Measurements from ENCODE around the gene KDM4C.

- TF ChIP-seq POLR2A (IDR thresholded peaks at IDR 0.05) (no peak), POLR2AphosphoS5 (IDR thresholded peaks at IDR 0.05) (no peak)
Measured at GRCh38 chr9:6996061-6996854, 238.5 kb downstream of the KDM4C start.

Measured in sigmoid colon (tissue), 4 donors.